NCI-H1048 (cell line): ENCODE results near the gene MRPL20.
"Not testable (repeated sequence)": the region's sequence is repeated elsewhere in the genome, so short reads cannot be mapped to it uniquely, and the experiment has no call there.

Experiments
- DNase-seq: peaks from one replicate; lab custom pipeline; 2025; lab: John Stamatoyannopoulos, UW

Gene MRPL20

GRCh38 chr1:1406821-1407635 lies at the start of gene MRPL20:
Gene MRPL20, minus strand, starts transcription at chr1:1407293. Its CDS starts 76 bp downstream, at chr1:1407217.
- DNase-seq: peak; percentile 78

DNA sequence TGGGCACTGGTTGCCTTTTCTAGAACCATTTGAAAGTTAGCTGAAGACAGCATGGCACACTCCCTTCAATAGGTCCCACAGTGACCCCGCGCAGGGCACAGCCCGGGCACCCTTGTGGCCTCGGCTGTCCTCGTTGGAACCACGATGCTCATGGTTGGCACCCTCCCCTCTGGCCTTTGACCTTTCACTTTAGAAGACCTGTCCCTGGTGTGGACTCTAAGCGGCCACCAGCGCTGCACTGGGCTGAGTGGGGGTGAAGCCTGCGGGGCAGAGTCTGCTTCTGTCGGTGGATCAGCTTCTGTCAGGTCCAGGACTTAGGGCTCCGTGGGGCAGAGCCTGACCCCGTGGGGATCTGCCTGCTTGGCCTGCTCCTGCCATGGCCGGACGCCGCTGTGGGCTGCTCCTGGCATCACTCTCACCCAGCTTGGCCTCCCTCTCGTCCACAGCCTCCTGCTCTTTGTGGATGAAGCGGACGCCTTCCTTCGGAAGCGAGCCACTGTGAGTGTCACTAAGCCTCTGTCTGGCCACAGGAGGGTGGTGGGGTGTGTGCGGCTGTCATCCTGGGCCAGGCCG lies 49.7 kb upstream of the MRPL20 start:
- not testable (repeated sequence) for DNase-seq

DNA sequence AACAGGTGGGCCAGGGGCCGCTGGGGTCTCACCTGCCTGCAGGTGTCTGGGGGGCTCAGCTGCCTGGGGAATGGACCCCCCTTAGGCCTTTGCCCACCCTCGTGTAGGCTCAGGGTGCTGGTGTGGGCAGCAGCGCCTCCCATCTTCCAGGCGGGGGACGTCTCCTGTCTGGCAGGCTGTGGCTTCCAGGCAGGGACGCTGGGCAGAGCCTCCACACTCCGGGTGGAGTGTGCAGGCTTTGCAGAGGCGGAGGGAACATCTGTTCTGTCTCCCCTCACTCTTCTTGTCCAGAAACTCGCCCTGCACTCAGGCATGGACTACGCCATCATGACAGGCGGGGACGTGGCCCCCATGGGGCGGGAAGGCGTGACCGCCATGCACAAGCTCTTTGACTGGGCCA lies 48.8 kb upstream of the MRPL20 start:
- not testable (repeated sequence) for DNase-seq

DNA sequence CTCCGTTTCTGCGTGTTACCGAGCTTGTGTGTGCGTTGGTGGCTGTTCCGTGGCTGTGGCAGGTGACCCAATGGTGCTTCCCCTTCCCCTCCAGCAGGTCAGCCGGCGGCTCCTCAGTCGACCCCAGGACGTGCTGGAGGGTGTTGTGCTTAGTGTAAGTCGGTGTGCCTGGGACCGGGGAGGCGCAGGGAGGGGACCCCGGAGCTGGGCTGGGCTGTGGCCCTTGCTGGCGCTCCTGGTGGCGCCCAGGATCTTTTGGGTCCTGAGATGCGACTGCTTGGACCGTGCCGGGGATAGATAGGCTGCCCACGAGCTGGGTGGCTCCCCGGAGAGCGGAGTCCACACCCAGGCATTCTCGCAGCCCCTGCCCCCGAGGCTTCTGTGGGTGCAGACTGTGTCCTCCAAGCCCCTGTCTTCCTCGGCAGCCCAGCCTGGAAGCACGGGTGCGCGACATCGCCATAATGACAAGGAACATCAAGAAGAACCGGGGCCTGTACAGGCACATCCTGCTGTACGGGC lies 48.3 kb upstream of the MRPL20 start:
- DNase-seq: no peak

GRCh38 chr1:1454286-1455056 lies 47.4 kb upstream of the MRPL20 start:
- DNase-seq: not testable (repeated sequence)

GRCh38 chr1:1452882-1453281 lies 45.8 kb upstream of the MRPL20 start:
- DNase-seq: no peak

- not testable (repeated sequence) for DNase-seq
These were observed 45.3 kb upstream of the MRPL20 start for GRCh38 chr1:1452365-1452739.

- no peak for DNase-seq
These were observed 44.7 kb upstream of the MRPL20 start for GRCh38 chr1:1451696-1452364.

- DNase-seq: not testable (repeated sequence)
These were observed 43.5 kb upstream of the MRPL20 start for GRCh38 chr1:1450616-1451015.

- DNase-seq: no peak
These were observed 42.1 kb upstream of the MRPL20 start, which contains the start of gene ATAD3C for GRCh38 chr1:1449099-1449739. Gene ATAD3C, plus strand, starts transcription at chr1:1449689. Its CDS starts 995 bp downstream, at chr1:1450684.

DNA sequence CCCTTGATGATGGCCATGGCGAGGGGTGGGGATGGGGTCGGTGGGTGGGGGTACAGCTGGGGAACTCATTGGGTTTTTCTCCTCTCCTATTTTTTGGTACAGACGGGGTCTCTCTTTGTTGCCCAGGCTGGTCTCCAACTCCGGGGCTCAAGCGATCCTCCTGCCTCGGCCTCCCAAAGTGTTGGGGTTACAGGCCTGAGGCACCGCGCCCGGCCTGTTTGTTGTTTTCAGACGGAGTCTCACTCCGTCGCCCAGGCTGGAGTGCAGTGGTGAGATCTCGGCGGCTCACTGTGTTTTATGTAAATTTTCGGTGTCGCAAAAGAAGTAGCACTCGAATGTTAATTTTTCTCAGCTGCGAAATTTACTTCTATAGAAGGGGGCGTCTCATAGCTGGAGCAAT lies 39.5 kb upstream of the MRPL20 start:
- DNase-seq: not testable (repeated sequence)

DNA sequence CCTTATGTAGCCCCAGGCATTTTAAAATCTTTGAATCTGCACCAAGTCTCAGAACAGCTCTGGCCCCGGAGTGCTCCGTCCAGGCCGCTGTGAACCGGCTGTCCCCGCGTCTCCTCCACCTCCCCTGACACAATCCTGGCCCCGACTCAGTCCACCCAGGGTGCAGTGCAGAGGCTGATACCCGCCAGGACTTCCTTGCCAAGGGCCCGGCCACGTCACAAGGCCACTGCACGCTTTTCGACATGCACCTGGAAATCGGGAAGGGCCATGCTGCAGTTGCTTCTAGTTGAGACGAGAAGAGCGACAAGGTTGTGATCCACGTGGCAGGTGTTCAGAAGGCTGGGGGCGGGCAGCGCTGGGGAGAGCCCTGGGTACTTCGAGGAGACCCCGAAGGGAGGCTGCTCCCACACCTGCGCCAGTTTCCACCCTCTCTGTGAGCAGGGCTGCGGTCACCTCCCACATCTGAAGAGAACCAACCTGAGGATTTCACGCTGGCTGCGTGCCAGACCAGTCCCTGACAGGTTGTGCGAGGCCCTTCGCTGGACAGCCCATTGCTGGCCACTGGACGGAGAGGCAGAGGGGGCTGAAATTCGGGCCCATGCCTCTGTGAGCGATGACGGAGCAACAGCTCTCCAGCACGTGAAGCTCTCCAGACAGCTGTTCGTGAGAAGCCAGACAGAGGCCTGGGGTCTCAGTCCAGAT lies 35.1 kb upstream of the MRPL20 start:
- no peak for DNase-seq

GRCh38 chr1:1441002-1441888 lies 34.2 kb upstream of the MRPL20 start:
- no peak for DNase-seq

- no peak for DNase-seq
These were observed 33.3 kb upstream of the MRPL20 start for GRCh38 chr1:1440262-1441001.

GRCh38 chr1:1439546-1440261 lies 32.6 kb upstream of the MRPL20 start:
- DNase-seq: no peak

DNA sequence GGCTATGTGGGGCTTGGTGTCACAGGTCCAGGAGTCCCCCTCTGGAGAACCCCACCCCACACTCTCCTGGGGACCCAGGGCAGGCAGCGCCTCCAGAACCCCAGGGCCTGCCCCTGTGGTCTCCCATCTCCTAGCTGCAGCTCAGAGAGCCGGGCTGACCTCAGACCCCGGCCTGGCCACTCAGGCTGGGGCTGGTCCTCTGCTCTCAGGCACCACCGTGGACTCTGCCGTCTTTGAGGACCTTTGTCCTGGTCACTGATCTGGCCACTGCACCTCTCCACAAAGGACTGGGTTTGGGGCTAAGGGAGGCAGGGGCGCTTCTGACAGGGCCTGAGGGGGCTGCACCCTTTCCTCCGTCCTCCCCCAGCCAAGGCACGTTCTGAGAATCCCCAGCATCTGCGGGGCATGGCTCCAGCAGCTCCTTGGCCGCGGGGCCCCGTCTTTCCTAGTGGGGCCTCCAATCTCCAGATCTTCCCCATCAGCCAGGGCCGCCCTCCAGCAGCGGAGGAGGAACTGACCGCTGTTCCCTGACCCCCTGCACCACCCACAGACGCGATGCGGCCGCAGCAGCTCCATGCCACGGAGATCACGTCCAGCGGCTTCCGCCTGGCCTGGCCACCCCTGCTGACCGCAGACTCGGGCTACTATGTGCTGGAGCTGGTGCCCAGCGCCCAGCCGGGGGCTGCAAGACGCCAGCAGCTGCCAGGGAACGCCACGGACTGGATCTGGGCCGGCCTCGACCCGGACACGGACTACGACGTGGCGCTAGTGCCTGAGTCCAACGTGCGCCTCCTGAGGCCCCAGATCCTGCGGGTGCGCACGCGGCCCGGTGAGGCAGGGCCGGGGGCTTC lies 31.7 kb upstream of the MRPL20 start:
- no peak for DNase-seq

DNA sequence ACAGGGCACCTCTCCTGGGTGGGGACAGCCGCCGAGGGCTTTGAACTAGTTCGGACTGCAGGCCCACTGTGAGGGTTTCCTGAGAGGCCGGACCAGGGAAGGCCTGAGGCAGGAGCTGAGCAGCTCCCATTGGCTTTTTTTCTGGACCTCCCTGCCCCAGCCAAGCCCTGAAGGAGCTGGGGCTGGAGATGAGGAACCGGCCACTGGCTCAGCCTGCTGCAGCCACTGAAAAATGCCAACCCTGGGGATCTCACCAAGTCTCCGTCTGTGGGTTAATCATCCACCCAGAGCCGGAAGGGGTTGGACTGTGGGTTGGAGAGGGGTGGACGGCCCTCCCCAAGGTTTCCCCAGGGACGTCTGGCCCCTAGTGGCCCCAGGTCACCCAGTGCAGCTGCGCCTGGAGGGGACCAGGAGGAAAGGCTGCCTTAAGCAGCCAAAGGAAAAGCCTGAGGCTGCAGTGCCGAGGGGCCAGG lies 30.8 kb upstream of the MRPL20 start:
- DNase-seq: no peak
